Activated CD4-positive, CD25-positive, alpha-beta regulatory T cell treated with anti-CD3 and anti-CD28 coated beads, Interleukin-2, amount 50 U/mL, for 24 hours (primary cell): Measurements from ENCODE around the gene FAM227B.
"Not testable (repeated sequence)": the region's sequence is repeated elsewhere in the genome, so short reads cannot be mapped to it uniquely, and the experiment has no call there.

Experiments
- ATAC-seq, 2 donors: fragments of 150-1000 bp; cut with Tn5 transposase; one replicate each; pipeline ENCODE4 v1.10.0; 2021; ENCODE audit warnings: mild to moderate bottlenecking in 1 of 2, moderate library complexity in 1 of 2

The FAM227B gene

GRCh38 chr15:49436751-49437150 lies 183.9 kb downstream of the FAM227B start:
- ATAC-seq = no peak

DNA sequence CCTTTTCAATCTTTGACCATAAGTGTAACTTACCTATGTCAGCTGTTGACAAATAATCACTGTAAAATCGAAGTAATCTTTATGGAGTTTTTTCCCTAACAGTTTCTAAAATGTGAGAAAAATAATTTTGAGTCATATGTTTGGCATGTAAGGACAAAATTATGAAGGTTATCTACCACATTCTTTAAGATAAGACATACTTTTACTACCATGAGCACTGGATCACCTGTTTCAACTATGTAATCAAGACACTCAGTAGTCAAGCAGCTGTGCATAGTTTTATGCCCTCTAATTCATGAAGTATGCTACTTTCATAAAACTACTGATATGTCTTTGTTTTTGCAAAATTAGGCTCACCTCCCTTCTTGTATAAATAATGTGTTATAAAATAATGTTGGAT lies 185.4 kb downstream of the FAM227B start:
- ATAC-seq = no peak

- ATAC-seq = no peak
These were observed 190.6 kb downstream of the FAM227B start for GRCh38 chr15:49430046-49430445.

GRCh38 chr15:49428409-49429095 lies 192.1 kb downstream of the FAM227B start:
- ATAC-seq = no peak

DNA sequence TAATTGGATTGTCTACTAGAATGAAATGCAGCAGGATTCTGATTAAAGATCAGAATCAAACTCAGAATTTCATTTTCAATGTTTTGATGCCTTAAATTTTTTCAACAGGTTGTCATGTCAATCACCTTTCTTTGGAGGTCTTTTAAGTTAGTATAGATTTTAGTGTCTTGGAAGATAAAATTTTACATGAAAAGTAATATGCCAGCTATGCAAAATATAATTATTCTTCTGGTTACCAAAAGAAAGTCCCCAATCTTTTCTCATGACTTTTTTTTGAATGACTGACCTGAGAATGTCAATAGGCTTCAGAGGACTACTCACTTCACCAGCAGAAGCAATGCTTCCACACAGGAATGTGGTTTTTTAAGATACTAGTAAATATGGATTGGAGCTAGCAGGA lies 193.2 kb downstream of the FAM227B start:
- no peak for ATAC-seq

DNA sequence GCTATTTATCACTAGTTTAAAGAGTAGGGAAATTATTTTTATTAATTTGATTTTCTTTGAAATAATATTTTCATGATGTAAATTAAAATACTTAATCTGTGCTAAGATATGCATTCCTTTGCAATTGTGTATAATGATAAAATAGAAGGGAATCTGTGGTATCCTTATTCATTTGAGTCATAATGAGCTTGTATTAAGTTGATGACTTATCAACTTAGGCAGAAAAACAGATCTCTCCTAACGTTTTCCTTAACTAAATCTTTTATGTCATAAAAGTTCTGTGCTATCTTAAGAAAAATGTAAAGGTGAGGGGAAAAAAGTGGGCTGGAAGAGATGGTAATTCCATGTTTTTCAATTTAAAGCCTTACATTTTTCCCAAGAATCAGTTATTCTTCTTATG lies 195.7 kb downstream of the FAM227B start:
- no peak for ATAC-seq

GRCh38 chr15:49423901-49424550 lies 196.6 kb downstream of the FAM227B start:
- ATAC-seq = no peak

DNA sequence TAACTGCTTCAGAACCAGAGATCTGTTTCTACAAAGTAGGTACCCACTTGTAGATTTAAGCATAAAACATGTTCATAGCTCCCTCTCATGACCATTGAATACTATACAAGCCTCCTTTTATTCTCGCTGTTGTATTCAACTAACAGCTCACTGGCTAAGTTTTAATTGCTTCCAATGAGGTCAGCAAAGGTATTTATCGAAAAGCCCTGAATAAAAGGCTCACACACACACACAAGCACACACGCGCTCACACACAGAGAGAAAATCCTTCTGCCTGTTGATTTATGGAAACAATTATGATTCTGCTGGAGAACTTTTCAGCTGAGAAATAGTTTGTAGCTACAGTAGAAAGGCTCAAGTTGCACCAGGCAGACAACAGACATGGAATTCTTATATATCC lies 197.6 kb downstream of the FAM227B start, which contains the start of gene FGF7:
Gene FGF7 (plus strand): TSS at position 222 of the 400 bp plus-strand sequence. CDS start 1,056 bp downstream, outside the sequence.
- ATAC-seq = no peak

DNA sequence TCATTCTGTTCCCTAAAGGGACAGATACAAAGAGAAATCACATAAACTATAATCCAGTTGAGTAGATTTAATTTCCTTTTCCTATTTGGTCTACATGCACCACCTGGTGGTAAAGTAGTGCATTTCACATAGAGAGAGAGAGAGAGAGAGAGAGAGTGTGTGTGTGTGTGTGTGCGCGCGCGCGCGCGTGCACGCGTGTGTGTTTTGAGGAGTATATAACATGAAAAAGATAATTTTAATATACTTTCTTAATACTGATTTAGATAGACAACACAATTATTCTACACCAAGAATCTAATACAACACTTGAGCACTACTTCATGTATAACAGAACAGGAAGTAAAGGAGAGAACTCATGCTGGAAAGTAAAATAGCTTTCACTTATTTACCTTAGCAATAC lies 198.6 kb downstream of the FAM227B start:
- ATAC-seq = no peak

- ATAC-seq = no peak
These were observed 201.8 kb downstream of the FAM227B start for GRCh38 chr15:49418811-49419210.

- ATAC-seq = no peak
These were observed 205.0 kb downstream of the FAM227B start for GRCh38 chr15:49415638-49416037.

DNA sequence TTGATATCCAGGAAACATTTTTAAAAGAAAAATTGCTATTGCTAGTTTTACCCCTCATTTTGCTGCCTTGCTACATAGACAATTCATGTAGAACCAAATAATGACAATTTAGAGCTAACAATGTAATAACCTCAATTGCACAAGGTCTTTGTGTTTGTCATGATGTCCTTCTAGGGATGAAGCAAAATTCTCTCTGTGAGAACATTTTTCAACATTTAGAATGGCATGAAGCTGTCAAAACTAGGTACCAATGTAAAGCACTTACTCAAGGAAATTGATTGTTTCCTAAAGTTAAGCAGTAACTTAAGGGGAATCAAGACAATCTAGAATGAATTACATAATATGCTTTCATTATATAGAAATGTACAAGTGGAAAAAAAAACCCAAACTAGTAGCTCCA lies 205.5 kb downstream of the FAM227B start:
- no peak for ATAC-seq

DNA sequence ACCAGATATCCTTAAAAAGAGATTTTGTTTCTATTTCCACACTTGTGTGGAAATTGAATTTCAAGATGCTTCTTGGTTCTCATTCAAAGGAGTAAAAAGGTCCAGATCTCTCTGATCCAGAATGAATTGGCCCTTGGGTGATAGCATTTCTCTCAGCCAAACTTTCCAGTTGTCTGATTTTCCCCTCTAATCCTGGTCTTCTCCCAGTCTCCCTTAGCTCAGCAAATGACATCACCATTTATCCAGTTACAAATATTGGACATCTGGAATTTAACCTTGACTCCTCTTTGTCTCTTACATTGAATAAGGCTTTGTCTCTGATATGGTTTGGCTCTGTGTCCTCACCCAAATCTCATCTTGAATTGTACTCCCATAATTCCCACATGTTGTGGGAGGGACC lies 207.8 kb downstream of the FAM227B start:
- no peak for ATAC-seq

- ATAC-seq = no peak
These were observed 210.0 kb downstream of the FAM227B start for GRCh38 chr15:49410641-49411040.

- ATAC-seq = no peak
These were observed 214.1 kb downstream of the FAM227B start for GRCh38 chr15:49406352-49407118.

DNA sequence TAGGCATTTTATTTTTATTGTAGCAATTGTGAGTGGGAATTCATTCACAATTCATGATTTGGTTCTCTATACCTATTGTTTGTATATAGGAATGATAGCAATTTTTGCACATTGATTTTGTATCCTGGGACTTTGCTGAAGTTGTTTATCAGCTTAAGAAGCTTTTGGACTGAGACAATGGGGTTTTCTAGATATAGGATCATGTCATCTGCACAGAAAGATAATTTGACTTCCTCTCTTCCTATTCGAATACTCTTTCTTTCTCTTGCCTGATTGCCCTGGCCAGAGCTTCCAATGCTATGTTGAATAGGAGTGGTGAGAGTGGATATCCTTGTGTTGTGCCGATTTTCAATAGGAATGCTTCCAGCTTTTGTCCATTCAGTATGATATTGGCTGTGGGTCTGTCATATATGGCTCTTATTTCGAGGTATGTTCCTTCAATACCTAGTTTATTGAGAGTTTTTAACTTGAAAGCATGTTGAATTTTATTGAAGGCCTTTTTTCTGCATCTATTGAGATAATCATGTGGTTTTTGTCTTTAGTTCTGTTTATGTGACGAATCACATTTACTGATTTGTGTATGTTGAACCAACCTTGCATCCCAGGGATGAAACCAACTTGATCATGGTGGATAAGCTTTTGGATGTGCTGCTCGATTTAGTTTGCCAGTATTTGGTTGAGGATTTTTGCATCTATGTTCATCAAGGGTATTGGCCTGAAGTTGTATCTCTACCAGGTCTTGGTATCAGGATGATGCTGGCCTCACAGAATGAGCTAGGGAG lies 217.9 kb downstream of the FAM227B start:
- ATAC-seq = not testable (repeated sequence)

DNA sequence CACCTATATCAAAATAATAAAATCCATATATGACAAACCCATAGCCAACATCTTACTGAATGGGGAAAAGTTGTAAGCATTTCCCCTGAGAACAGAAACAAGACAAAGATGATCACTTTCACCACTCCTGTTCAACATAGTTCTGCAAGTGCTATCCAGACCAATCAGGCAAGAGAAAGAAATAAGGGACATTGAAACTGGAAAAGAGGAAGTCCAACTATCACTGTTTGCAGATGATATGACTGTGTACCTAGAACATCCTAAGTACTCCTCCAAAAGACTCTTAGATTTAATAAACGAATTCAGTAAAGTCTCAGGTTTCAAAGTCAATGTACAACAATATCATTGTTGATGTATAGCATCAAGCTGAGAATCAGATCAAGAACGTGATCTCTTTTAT lies 233.1 kb downstream of the FAM227B start:
- no peak for ATAC-seq

GRCh38 chr15:49383266-49383665 lies 237.4 kb downstream of the FAM227B start:
- ATAC-seq = no peak

GRCh38 chr15:49382394-49382793 lies 238.2 kb downstream of the FAM227B start:
- no peak for ATAC-seq

- ATAC-seq = no peak
These were observed 239.7 kb downstream of the FAM227B start for GRCh38 chr15:49380912-49381311.

DNA sequence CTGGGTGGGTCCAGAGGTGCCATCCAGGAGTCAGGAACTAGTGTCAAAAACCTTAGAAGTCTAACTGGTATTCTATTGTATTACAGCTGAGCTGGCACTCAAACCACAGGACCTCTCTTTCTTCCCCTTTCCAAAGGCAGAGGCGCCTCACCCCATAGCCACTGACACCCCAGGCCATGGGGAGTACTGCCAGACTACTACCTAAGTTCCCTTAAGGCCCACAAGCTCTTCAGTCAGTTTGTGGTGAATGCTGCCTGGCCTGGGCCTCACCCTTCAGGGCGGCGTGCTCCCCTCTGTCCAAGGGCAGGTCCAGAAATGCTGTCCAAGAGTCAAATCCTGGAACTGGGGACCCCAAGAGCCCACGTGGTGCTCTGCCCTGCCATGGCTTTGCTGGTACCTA lies 240.6 kb downstream of the FAM227B start:
- ATAC-seq = no peak

- no peak for ATAC-seq
These were observed 248.3 kb downstream of the FAM227B start for GRCh38 chr15:49372366-49372765.

- no peak for ATAC-seq
These were observed 249.8 kb downstream of the FAM227B start for GRCh38 chr15:49370782-49371181.
